Endothelial cell of umbilical vein (primary cell): ENCODE data around the gene PRDM2.

Source experiments
- JUN ChIP-seq: IDR thresholded peaks from 2 replicates; pipeline ENCODE4 v1.6.1; 2011; ENCODE audit warnings: borderline replicate concordance, low read depth; ENCODE audit not compliant: insufficient read length, insufficient read depth
- POLR2A ChIP-seq: IDR thresholded peaks from 2 replicates; pipeline ENCODE4 v1.6.1; 2012; ENCODE audit warnings: low read depth, mild to moderate bottlenecking, control low read depth, low read length
- POLR2AphosphoS5 ChIP-seq: IDR thresholded peaks from 2 replicates; pipeline ENCODE4 v1.6.1; 2012; ENCODE audit warnings: low read depth, mild to moderate bottlenecking, control low read depth, low read length, moderate library complexity; ENCODE audit not compliant: insufficient read depth
- TF ChIP-seq, protein P1 (sequence below), 2 donors: IDR thresholded peaks; 1 replicate in 1 of 2; 2 replicates in 1 of 2; pipeline ENCODE4 v1.5.1; 2011; ENCODE audit warnings: low read length in 2 of 2, mild to moderate bottlenecking in 2 of 2, moderate library complexity in 2 of 2, control low read depth in 1 of 2, inconsistent platforms in 1 of 2, low read depth in 1 of 2; ENCODE audit not compliant: insufficient read depth in 1 of 2; ENCODE audit errors: extremely low read depth in 1 of 2
- TF ChIP-seq, protein P2 (sequence below): IDR thresholded peaks from 2 replicates; pipeline ENCODE4 v1.6.1; 2011; ENCODE audit not compliant: insufficient read depth, insufficient read length

DNA sequence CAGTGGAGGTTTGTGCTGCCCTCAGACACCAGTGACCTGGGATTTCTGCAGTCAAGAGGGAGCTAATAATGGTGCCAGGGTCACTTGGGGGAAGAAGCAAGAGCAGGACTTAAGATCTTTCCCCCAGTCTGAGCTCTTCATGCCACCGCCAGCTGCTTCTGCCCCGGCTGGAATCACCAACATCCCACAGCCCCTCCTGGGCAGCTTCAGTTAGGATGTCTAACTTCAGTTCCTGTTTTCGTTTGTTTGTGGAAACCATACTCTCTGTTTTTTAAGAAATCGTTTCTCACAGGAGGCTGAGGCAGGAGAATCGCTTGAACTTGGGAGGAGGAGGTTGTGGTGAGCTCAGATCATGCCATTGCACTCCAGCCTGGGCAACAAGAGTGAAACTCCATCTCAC, 25.6 kb upstream of the PRDM2 start:
- TF ChIP-seq, protein P1, sequence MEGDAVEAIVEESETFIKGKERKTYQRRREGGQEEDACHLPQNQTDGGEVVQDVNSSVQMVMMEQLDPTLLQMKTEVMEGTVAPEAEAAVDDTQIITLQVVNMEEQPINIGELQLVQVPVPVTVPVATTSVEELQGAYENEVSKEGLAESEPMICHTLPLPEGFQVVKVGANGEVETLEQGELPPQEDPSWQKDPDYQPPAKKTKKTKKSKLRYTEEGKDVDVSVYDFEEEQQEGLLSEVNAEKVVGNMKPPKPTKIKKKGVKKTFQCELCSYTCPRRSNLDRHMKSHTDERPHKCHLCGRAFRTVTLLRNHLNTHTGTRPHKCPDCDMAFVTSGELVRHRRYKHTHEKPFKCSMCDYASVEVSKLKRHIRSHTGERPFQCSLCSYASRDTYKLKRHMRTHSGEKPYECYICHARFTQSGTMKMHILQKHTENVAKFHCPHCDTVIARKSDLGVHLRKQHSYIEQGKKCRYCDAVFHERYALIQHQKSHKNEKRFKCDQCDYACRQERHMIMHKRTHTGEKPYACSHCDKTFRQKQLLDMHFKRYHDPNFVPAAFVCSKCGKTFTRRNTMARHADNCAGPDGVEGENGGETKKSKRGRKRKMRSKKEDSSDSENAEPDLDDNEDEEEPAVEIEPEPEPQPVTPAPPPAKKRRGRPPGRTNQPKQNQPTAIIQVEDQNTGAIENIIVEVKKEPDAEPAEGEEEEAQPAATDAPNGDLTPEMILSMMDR (IDR thresholded peaks at IDR 0.05; ENCODE audit: extremely low read depth in 1 of 2, insufficient read depth in 1 of 2, low read depth in 1 of 2, low read length in 2 of 2), result no peak
- TF ChIP-seq JUN (no peak), POLR2A (no peak), POLR2AphosphoS5 (no peak)
- TF ChIP-seq, protein P2, sequence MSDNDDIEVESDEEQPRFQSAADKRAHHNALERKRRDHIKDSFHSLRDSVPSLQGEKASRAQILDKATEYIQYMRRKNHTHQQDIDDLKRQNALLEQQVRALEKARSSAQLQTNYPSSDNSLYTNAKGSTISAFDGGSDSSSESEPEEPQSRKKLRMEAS, result no peak
